ENCODE data around the gene RFX8. TPM values are rescaled to one million over a fixed set of nuclear protein-coding genes. Genes with fewer than 3 reads are reported as not detected.

The RFX8 gene
- total RNA-seq, 1 experiment from 2014 or later = not detected

GRCh38 chr2:101501443-101501842, 26.5 kb upstream of the RFX8 start:
- Mint-ChIP-seq H3K4me3 (ENCODE audit: unreplicated experiment) (no peak overlapping the region), H3K27ac (ENCODE audit: low read depth, unreplicated experiment) (no peak overlapping the region), H3K9me3 (ENCODE audit: unreplicated experiment) (no peaks in the 10 kb centered on the region), H3K4me1 (ENCODE audit: insufficient read depth, unreplicated experiment) (peaks cover 5% of the 10 kb centered on the region), H3K36me3 (ENCODE audit: insufficient read depth, unreplicated experiment) (no peaks in the 10 kb centered on the region), H3K27me3 (ENCODE audit: insufficient read depth, unreplicated experiment) (no peaks in the 10 kb centered on the region)
- BruUV-seq (replicated peaks) = no TSS peak
- DNase-seq (ENCODE audit: unreplicated experiment) = no peak
- CTCF ChIA-PET = interaction anchor here (0.7 to 1.6 kb wide), 3 partner anchors 16 to 346 kb away, joined by 3 to 6 read pairs (median 4); no protein-coding TSS in a partner anchor
- intact Hi-C loops (cut with micrococcal nuclease) = no loop called here
- no peak for TF ChIP-seq CTCF (IDR thresholded peaks at IDR 0.05; ENCODE audit: unreplicated experiment)
- POLR2A ChIA-PET = interaction anchor here (0.6 to 1.0 kb wide), 3 partner anchors 12 to 317 kb away, joined by 3 to 4 read pairs (median 3); no protein-coding TSS in a partner anchor

DNA sequence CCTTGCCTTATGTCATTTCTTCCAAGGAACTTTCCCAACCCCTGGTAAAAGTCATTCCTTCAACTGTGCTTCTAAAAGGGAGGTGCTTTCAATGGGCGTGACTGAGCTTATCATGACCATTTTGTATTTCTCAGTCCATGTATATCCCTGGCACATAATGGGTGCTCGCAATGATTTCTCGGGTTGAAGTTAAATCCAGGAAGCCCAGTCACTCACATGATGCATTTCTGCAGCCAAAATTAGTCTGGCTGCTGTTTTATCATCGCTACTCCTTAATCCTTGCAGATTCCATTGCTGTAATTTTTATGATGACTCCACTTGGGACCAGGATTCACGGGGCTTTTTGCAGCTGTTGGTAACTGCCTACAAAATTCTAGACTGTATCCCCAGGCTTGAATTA, 25.9 kb upstream of the RFX8 start:
- H3K27me3 Mint-ChIP-seq (ENCODE audit: insufficient read depth, unreplicated experiment) = no peaks in the 10 kb centered on the region
- peaks cover 5% of the 10 kb centered on the region for H3K4me1 Mint-ChIP-seq (ENCODE audit: insufficient read depth, unreplicated experiment)
- CTCF ChIA-PET = interaction anchor here (0.5 to 1.6 kb wide), 5 partner anchors 10 to 343 kb away, joined by 3 to 6 read pairs (median 5); no protein-coding TSS in a partner anchor
- no peak overlapping the region for H3K4me3 Mint-ChIP-seq (ENCODE audit: unreplicated experiment)
- H3K9me3 Mint-ChIP-seq (ENCODE audit: unreplicated experiment) = no peaks in the 10 kb centered on the region
- H3K36me3 Mint-ChIP-seq (ENCODE audit: insufficient read depth, unreplicated experiment) = no peaks in the 10 kb centered on the region
- no TSS peak for BruUV-seq (replicated peaks)
- intact Hi-C loops (cut with micrococcal nuclease) = no loop called here
- no peak overlapping the region for H3K27ac Mint-ChIP-seq (ENCODE audit: low read depth, unreplicated experiment)
- no peak for TF ChIP-seq CTCF (IDR thresholded peaks at IDR 0.05; ENCODE audit: unreplicated experiment)
- POLR2A ChIA-PET = interaction anchor here (0.6 to 1.0 kb wide), 3 partner anchors 14 to 318 kb away, joined by 3 to 4 read pairs (median 3); no protein-coding TSS in a partner anchor
- DNase-seq (ENCODE audit: unreplicated experiment) = no peak

DNA sequence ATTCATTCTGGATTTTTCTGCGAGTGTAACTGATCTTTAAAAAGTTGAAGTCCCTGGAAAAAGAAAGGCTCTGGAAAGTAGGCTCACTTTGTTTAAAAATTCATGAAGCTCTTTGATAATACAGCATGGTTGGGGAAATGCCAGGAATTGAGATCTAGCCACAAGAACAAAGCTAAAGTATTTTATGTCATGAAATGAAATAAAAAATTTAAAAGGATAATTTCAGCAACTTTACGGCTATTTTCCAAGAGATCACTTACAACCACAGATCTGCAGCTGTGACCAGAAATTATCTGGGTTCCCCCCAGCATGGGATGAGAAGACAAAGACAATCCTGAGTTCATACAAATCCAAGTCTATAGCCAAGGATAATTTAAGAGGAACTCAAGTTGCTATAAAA, 25.3 kb upstream of the RFX8 start:
- no peak for DNase-seq (ENCODE audit: unreplicated experiment)
- no peak overlapping the region for H3K4me3 Mint-ChIP-seq (ENCODE audit: unreplicated experiment)
- no peak overlapping the region for H3K27ac Mint-ChIP-seq (ENCODE audit: low read depth, unreplicated experiment)
- intact Hi-C loops (cut with micrococcal nuclease) = no loop called here
- no TSS peak for BruUV-seq (replicated peaks)
- no peaks in the 10 kb centered on the region for H3K36me3 Mint-ChIP-seq (ENCODE audit: insufficient read depth, unreplicated experiment)
- H3K27me3 Mint-ChIP-seq (ENCODE audit: insufficient read depth, unreplicated experiment) = no peaks in the 10 kb centered on the region
- POLR2A ChIA-PET = interaction anchor here (0.7 to 1.0 kb wide), 2 partner anchors 13 to 16 kb away, joined by 3 read pairs; no protein-coding TSS in a partner anchor
- CTCF ChIA-PET = interaction anchor here (0.7 to 1.6 kb wide), 3 partner anchors 13 to 18 kb away, joined by 3 to 5 read pairs (median 3); no protein-coding TSS in a partner anchor
- H3K4me1 Mint-ChIP-seq (ENCODE audit: insufficient read depth, unreplicated experiment) = peaks cover 5% of the 10 kb centered on the region
- no peak for TF ChIP-seq CTCF (IDR thresholded peaks at IDR 0.05; ENCODE audit: unreplicated experiment)
- no peaks in the 10 kb centered on the region for H3K9me3 Mint-ChIP-seq (ENCODE audit: unreplicated experiment)

- intact Hi-C loops (cut with micrococcal nuclease) = no loop called here
- CTCF ChIA-PET = interaction anchor here (0.9 kb wide), 1 partner anchor 29 kb away, joined by 3 read pairs; no protein-coding TSS in a partner anchor
- no peak for DNase-seq (ENCODE audit: unreplicated experiment)
- Mint-ChIP-seq H3K27me3 (ENCODE audit: insufficient read depth, unreplicated experiment) (no peaks in the 10 kb centered on the region), H3K4me1 (ENCODE audit: insufficient read depth, unreplicated experiment) (no peaks in the 10 kb centered on the region), H3K36me3 (ENCODE audit: insufficient read depth, unreplicated experiment) (no peaks in the 10 kb centered on the region), H3K27ac (ENCODE audit: low read depth, unreplicated experiment) (no peak overlapping the region), H3K9me3 (ENCODE audit: unreplicated experiment) (no peaks in the 10 kb centered on the region), H3K4me3 (ENCODE audit: unreplicated experiment) (no peak overlapping the region)
- BruUV-seq (replicated peaks) = no TSS peak
- POLR2A ChIA-PET = no interaction called here
- no peak for TF ChIP-seq CTCF (IDR thresholded peaks at IDR 0.05; ENCODE audit: unreplicated experiment)
These were observed 21.4 kb upstream of the RFX8 start for GRCh38 chr2:101496279-101496678.

Data from MCF 10A (cell line).